Prostate gland (tissue), 2 donors: ENCODE results near the gene SEC24D. TPM values are rescaled to one million over a fixed set of nuclear protein-coding genes. Genes with fewer than 3 reads are reported as not detected.

Experiments
- DNase-seq: peaks from one replicate; pipeline ENCODE4 v3.0.0-alpha.2; 2019; ENCODE audit warnings: low spot score
- H3K27ac ChIP-seq, 2 donors: fragments of 200-600 bp; sonication (generic); 2 replicates each; pipeline ENCODE4 v1.5.1; 2017 to 2019
- H3K27me3 ChIP-seq: fragments of 200-600 bp; sonication (generic); replicated peaks from 2 replicates; pipeline ENCODE4 v1.5.1; 2019; ENCODE audit not compliant: insufficient read depth
- H3K36me3 ChIP-seq, 2 donors: fragments of 200-600 bp; sonication (generic); 1 replicate in 1 of 2; 2 replicates in 1 of 2; pipeline versions ENCODE4 v1.5.1 to v1.8.1; 2017 to 2019
- H3K4me1 ChIP-seq: fragments of 200-600 bp; sonication (generic); replicated peaks from 2 replicates; pipeline ENCODE4 v1.5.1; 2019
- H3K4me3 ChIP-seq, 2 donors: fragments of 200-600 bp; sonication (generic); 2 replicates each; pipeline ENCODE4 v1.5.1; 2017 to 2019
- H3K9me3 ChIP-seq: fragments of 200-600 bp; sonication (generic); 2 replicates; pipeline ENCODE4 v1.5.1; 2017
- POLR2A ChIP-seq: fragments of 450-650 bp; IDR thresholded peaks from one replicate; pipeline ENCODE4 v1.6.1; 2016; ENCODE audit warnings: antibody characterized with exemption, mild to moderate bottlenecking
- POLR2AphosphoS5 ChIP-seq: sonication (generic); formaldehyde crosslinking; IDR thresholded peaks from one replicate; pipeline ENCODE4 v1.6.1; 2017; ENCODE audit warnings: antibody characterized with exemption
- WGBS: methylation state at CpG from one replicate; pipeline ENCODE4 v1.1.5; 2018; 5-methylcytosine and 5-hydroxymethylcytosine counted together
- intact Hi-C: fragments of 100-400 bp; cut with DNase I; formaldehyde crosslinking; loops from one replicate; pipeline ENCODE4 v1.14.2; 2022
- total RNA-seq, 2 donors: library from RNA; depleted of rRNA; stranded (reverse); fragments of >200 nt; gene quantifications; one replicate each; pipeline ENCODE4 v1.1.0, GENCODE V29; 2016
- TF ChIP-seq, protein P1 (sequence below), 4 experiments: fragments of 200-600 bp in 2 of 4; fragments of 450-650 bp in 2 of 4; sonication (generic) in 2 of 4; IDR thresholded peaks; 1 replicate in 3 of 4; 2 replicates in 1 of 4; pipeline ENCODE4 v1.5.1; 2016 to 2019; ENCODE audit warnings: antibody characterized with exemption in 4 of 4, mild to moderate bottlenecking in 2 of 4, moderate library complexity in 2 of 4

Gene SEC24D, protein sequence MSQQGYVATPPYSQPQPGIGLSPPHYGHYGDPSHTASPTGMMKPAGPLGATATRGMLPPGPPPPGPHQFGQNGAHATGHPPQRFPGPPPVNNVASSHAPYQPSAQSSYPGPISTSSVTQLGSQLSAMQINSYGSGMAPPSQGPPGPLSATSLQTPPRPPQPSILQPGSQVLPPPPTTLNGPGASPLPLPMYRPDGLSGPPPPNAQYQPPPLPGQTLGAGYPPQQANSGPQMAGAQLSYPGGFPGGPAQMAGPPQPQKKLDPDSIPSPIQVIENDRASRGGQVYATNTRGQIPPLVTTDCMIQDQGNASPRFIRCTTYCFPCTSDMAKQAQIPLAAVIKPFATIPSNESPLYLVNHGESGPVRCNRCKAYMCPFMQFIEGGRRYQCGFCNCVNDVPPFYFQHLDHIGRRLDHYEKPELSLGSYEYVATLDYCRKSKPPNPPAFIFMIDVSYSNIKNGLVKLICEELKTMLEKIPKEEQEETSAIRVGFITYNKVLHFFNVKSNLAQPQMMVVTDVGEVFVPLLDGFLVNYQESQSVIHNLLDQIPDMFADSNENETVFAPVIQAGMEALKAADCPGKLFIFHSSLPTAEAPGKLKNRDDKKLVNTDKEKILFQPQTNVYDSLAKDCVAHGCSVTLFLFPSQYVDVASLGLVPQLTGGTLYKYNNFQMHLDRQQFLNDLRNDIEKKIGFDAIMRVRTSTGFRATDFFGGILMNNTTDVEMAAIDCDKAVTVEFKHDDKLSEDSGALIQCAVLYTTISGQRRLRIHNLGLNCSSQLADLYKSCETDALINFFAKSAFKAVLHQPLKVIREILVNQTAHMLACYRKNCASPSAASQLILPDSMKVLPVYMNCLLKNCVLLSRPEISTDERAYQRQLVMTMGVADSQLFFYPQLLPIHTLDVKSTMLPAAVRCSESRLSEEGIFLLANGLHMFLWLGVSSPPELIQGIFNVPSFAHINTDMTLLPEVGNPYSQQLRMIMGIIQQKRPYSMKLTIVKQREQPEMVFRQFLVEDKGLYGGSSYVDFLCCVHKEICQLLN
- 10 to 100 TPM; 31.5 to 34.9 TPM for total RNA-seq

DNA sequence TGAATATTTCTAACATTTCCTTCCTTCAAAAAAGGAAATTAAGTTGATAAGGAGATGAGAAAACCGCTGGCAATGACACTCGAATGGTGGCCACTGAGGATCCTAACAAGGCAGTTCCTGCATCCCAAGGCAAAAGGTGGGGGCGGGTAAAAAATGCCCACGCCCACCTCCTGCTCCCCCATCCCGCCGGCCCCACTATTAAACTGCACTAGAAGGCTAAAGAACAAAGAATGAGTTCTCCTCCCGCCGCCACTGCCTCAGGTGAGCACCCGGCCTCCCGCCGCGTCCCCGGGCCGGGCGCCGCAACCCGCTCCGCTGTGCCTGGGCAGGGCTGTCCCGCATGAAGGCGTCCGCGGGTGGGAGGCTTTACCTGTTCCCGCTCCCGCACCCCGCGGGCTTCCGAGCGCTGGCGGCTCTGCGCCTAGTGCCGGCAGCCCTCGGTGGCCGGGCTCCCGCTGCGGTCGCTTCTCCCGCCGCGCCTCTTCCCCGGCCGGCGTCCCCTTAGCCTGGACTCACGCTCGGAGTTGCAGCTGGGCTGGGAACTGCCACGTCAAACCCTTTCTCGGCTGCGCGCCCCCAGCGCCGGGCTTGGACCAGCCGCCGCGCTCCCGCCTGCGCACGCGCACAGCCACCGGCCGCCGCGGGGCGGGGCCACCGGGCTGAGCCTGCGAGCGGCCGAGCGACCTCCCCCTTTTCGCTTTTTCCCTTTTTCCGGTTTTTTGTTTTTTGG, at the start of gene SEC24D:
SEC24D (minus strand) TSS at position 556 of the 730 bp plus-strand sequence. CDS start 2,430 bp downstream, outside the sequence.
- TF ChIP-seq POLR2AphosphoS5, result peak; percentile 4
- TF ChIP-seq POLR2A, result peak; percentile 89
- TF ChIP-seq, protein P1, sequence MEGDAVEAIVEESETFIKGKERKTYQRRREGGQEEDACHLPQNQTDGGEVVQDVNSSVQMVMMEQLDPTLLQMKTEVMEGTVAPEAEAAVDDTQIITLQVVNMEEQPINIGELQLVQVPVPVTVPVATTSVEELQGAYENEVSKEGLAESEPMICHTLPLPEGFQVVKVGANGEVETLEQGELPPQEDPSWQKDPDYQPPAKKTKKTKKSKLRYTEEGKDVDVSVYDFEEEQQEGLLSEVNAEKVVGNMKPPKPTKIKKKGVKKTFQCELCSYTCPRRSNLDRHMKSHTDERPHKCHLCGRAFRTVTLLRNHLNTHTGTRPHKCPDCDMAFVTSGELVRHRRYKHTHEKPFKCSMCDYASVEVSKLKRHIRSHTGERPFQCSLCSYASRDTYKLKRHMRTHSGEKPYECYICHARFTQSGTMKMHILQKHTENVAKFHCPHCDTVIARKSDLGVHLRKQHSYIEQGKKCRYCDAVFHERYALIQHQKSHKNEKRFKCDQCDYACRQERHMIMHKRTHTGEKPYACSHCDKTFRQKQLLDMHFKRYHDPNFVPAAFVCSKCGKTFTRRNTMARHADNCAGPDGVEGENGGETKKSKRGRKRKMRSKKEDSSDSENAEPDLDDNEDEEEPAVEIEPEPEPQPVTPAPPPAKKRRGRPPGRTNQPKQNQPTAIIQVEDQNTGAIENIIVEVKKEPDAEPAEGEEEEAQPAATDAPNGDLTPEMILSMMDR (IDR thresholded peaks at IDR 0.05), result peak in 2 of 4 experiments; percentile 23
- Histone ChIP-seq H3K36me3 (peaks cover 0 to 10% of the 10 kb centered on the region in 2 donors), H3K4me1 (no peaks in the 10 kb centered on the region), H3K27ac (peak within 1 kb of the TSS; percentile 96), H3K9me3 (no peaks in the 10 kb centered on the region), H3K4me3 (peak within 1 kb of the TSS; percentile 99), H3K27me3 (no peaks in the 10 kb centered on the region)
- DNase-seq, result peak; percentile 80
- intact Hi-C loops, result loop anchor here (5.0 kb wide), 2 partner anchors 52 to 132 kb away; partner anchors contain the start of gene SYNPO2
- WGBS, result under 1% methylated on average over 69 of the region's 69 CpGs

DNA sequence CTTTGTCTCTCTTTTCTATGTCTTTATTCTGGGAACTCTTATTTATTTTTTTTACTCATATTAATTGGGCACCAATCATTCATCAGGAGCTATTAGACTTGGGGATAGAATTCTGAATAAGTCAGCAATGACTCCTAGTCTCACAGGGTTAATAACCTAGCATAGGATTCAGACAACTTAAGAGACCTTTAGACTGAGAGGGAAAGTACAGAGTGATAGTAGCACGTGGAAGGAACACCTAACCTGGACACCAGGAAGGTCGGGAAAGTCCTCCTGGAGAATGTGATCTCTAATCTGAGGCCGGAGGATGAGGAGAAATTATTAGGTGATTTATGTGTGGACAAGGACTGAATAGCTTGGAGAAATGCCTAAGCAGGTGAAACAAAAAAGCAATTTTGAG, 48.8 kb upstream of the SEC24D start:
- Histone ChIP-seq H3K27me3 (no peaks in the 10 kb centered on the region), H3K9me3 (no peaks in the 10 kb centered on the region), H3K36me3 (no peaks in the 10 kb centered on the region), H3K4me3 (no peak overlapping the region), H3K4me1 (no peaks in the 10 kb centered on the region), H3K27ac (no peak overlapping the region)
- 93% methylated on average over 3 of the region's 3 CpGs for WGBS
- DNase-seq, result no peak
- TF ChIP-seq POLR2A (no peak), POLR2AphosphoS5 (no peak)
- TF ChIP-seq, protein P1 (IDR thresholded peaks at IDR 0.05), result no peak
- intact Hi-C loops, result loop anchor here (5.0 to 10.0 kb wide), 3 partner anchors 47 to 150 kb away; partner anchors contain the start of gene SEC24D

DNA sequence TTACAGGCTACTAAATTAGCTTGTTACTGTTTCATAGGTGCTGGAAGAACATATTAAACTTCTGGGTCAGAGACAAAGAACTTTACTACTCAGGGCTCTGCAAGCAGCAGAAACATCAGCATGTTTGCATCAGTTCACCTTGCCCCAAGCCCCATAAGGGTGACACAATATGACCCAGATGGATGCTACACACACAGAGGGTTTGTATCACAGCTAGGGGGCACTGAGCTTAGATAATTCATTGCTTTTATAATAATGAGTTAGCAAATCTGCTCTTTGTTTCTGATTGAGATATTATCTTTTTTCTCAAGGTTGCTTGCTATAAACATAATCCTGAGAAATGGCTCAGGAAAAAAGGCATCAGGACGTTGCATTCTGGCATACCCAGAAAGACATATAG, 47.9 kb upstream of the SEC24D start:
- 42% methylated on average over 1 of the region's 1 CpG for WGBS
- DNase-seq, result no peak
- no peak overlapping the region for H3K4me3 ChIP-seq
- no peak overlapping the region for H3K27ac ChIP-seq
- intact Hi-C loops, result loop anchor here (10.0 kb wide), 1 partner anchor 151 kb away; no protein-coding TSS in a partner anchor
- no peaks in the 10 kb centered on the region for H3K4me1 ChIP-seq
- H3K27me3 ChIP-seq, result no peaks in the 10 kb centered on the region
- TF ChIP-seq POLR2AphosphoS5, result no peak
- TF ChIP-seq, protein P1 (IDR thresholded peaks at IDR 0.05), result peak in 1 of 4 experiments; percentile 13
- no peaks in the 10 kb centered on the region for H3K9me3 ChIP-seq
- H3K36me3 ChIP-seq, result no peaks in the 10 kb centered on the region

DNA sequence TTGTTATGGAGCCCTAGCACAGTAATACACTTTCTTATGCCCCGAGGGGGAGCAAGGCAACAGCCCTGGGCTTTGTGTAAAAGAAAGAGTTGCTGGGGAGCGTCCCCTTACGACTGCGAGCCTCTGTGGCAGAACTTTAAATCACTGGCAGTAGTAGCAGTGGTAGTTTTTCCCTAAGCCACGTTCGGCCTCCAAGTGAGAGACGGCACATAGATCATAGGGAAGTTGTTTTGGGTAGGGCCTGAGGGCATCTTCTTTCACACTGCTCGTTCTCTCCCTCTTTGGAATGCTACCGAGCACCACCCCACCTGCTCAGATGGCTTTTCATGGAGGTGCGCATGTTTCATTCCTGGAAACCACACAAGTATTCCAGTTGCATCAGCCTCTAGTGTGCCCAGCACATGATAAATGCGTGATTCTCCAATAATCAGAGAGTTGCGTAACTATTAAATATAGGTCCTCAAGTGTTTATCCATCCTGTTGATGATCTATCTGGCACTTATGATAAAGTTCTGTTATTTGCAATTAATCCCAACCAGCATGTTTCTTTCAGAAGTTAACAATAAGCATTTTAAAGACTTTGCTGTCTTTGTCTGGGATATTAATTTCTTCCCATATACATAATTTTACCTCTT, 45.7 kb upstream of the SEC24D start:
- Histone ChIP-seq H3K27me3 (no peaks in the 10 kb centered on the region), H3K4me1 (no peaks in the 10 kb centered on the region), H3K9me3 (no peaks in the 10 kb centered on the region), H3K27ac (no peak overlapping the region), H3K36me3 (no peaks in the 10 kb centered on the region), H3K4me3 (no peak overlapping the region)
- WGBS, result 69% methylated on average over 12 of the region's 12 CpGs
- TF ChIP-seq POLR2A (no peak), POLR2AphosphoS5 (no peak)
- TF ChIP-seq, protein P1 (IDR thresholded peaks at IDR 0.05), result no peak
- no peak for DNase-seq
- intact Hi-C loops, result loop anchor here (10.0 kb wide), 1 partner anchor 153 kb away; no protein-coding TSS in a partner anchor
